Uterus (tissue), 4 donors: Measurements from ENCODE around the gene BACH1. TPM values are rescaled to one million over a fixed set of nuclear protein-coding genes. Genes with fewer than 3 reads are reported as not detected.

Source experiments
- DNase-seq, 2 donors: peaks; one replicate each; pipeline ENCODE4 v3.0.0-alpha.2; 2019 to 2020
- H3K27ac ChIP-seq, 2 donors: fragments of 200-600 bp; sonication (generic); 1 replicate in 1 of 2; 2 replicates in 1 of 2; pipeline ENCODE4 v1.5.1; 2016 to 2018
- H3K27me3 ChIP-seq, 2 donors: fragments of 200-600 bp; sonication (generic); one replicate each; pipeline ENCODE4 v1.5.1; 2018 to 2019; ENCODE audit warnings: control low read depth in 1 of 2
- H3K36me3 ChIP-seq, 2 donors: fragments of 200-600 bp; sonication (generic); one replicate each; pipeline ENCODE4 v1.5.1; 2019; ENCODE audit warnings: control low read depth in 1 of 2
- H3K4me1 ChIP-seq, 2 donors: fragments of 200-600 bp; sonication (generic); one replicate each; pipeline ENCODE4 v1.5.1; 2018 to 2019; ENCODE audit warnings: control low read depth in 1 of 2
- H3K4me3 ChIP-seq, 2 donors: fragments of 200-600 bp; sonication (generic); 1 replicate in 1 of 2; 2 replicates in 1 of 2; pipeline ENCODE4 v1.5.1; 2018 to 2019; ENCODE audit warnings: mild to moderate bottlenecking in 1 of 2
- H3K9me3 ChIP-seq, 2 donors: fragments of 200-600 bp; sonication (generic); one replicate each; pipeline ENCODE4 v1.5.1; 2019; ENCODE audit warnings: control low read depth in 1 of 2
- POLR2A ChIP-seq, 2 donors: fragments of 450-650 bp; IDR thresholded peaks; one replicate each; pipeline ENCODE4 v1.6.1; 2016; ENCODE audit warnings: antibody characterized with exemption in 2 of 2, mild to moderate bottlenecking in 1 of 2, moderate library complexity in 1 of 2
- intact Hi-C: fragments of 100-400 bp; cut with DNase I; formaldehyde crosslinking; loops from one replicate; pipeline ENCODE4 v1.15.1; 2023; ENCODE audit warnings: low total_unique reads
- total RNA-seq, 4 donors: library from RNA; depleted of rRNA in 3 of 4; stranded (reverse); fragments of >200 nt in 3 of 4; gene quantifications; one replicate each; pipeline versions ENCODE4 v1.1.0 to v1.2.4, GENCODE V29; 2014 to 2023
- TF ChIP-seq, protein P1 (sequence below), 4 experiments: fragments of 200-600 bp in 2 of 4; fragments of 450-650 bp in 2 of 4; sonication (generic) in 2 of 4; IDR thresholded peaks; one replicate each; pipeline ENCODE4 v1.5.1; 2016 to 2019; ENCODE audit warnings: antibody characterized with exemption in 4 of 4, mild to moderate bottlenecking in 2 of 4, moderate library complexity in 1 of 4
- donor health status: DM: yes; HTN: yes; CAD: no.

The BACH1 gene
- total RNA-seq, 4 donors from 2014 or later, result 52.9 to 107 (median 79.1) TPM

DNA sequence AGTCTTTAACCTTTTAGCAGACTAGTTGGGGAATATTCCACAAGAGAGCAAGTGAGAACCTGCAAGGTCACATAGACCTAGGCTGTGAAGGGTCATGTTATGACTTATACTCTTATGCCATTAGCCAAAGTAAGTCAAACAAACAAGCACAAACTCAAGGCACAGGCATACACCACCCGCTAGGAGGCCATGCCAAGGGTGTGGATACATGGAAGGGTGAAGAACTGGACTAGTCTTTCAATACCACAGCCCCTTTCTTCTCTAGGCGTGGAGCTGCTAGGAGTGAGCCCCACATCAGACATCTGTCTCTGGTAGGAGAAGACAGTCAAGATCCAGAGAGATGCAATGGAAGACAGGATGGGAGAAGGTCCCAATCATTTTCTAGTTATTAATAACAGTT is 68.6 kb downstream of the BACH1 start:
- intact Hi-C loops, result loop anchor here (10.0 kb wide), 1 partner anchor 73 kb away; the partner anchor contains the start of gene BACH1
- H3K27ac ChIP-seq, result no peak overlapping the region

DNA sequence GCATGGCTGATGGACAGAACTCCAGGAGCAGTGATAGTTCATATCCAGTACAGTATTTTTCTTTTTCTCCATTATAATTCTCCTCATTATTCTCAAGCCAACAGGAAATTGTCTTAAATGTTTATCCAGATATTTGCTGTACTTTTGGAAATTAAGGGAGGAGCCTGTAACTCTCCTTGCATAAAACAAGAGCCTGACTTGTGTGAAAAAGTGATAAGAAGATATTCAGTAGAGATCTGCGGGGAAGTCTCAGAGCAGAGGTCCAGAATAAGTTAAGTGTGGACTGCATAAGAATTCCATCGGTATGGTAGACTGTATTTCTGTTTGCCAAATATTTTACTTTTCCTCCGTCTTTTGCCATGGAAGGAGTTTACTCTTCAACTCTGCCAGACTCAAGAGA is 70.2 kb downstream of the BACH1 start:
- intact Hi-C loops, result loop anchor here (10.0 kb wide), 1 partner anchor 74 kb away; the partner anchor contains the start of gene BACH1
- no peak overlapping the region for H3K4me3 ChIP-seq

More for the DNA sequence above, 68.6 kb downstream of the BACH1 start:
- Histone ChIP-seq H3K36me3 (no peaks in the 10 kb centered on the region), H3K9me3 (no peaks in the 10 kb centered on the region), H3K4me1 (no peaks in the 10 kb centered on the region), H3K27me3 (no peaks in the 10 kb centered on the region), H3K4me3 (no peak overlapping the region)
- TF ChIP-seq, protein P1, sequence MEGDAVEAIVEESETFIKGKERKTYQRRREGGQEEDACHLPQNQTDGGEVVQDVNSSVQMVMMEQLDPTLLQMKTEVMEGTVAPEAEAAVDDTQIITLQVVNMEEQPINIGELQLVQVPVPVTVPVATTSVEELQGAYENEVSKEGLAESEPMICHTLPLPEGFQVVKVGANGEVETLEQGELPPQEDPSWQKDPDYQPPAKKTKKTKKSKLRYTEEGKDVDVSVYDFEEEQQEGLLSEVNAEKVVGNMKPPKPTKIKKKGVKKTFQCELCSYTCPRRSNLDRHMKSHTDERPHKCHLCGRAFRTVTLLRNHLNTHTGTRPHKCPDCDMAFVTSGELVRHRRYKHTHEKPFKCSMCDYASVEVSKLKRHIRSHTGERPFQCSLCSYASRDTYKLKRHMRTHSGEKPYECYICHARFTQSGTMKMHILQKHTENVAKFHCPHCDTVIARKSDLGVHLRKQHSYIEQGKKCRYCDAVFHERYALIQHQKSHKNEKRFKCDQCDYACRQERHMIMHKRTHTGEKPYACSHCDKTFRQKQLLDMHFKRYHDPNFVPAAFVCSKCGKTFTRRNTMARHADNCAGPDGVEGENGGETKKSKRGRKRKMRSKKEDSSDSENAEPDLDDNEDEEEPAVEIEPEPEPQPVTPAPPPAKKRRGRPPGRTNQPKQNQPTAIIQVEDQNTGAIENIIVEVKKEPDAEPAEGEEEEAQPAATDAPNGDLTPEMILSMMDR (IDR thresholded peaks at IDR 0.05), result no peak
- no peak for TF ChIP-seq POLR2A (IDR thresholded peaks at IDR 0.05)
- DNase-seq, result no peak

DNA sequence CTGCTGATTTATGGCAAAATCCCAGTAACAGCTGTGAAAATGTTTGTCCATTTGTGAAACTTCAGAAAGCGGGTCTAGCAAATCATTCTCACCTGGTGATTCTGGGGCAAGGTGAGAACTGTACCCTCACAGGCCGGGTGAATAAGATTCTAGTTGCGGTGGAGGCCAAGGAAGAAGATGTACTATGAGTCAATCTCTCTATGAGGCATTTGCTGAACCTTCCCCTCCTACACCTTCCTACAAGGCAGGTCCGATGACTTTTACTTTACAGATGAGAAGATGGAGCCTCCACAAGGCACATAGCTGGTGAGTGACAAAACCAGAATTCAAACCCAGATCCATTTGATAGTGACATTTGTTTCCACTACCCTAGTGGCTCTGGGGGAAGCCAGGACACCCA is 72.7 kb downstream of the BACH1 start:
- DNase-seq, result no peak
- Histone ChIP-seq H3K4me1 (no peaks in the 10 kb centered on the region), H3K9me3 (no peaks in the 10 kb centered on the region), H3K27ac (no peak overlapping the region), H3K27me3 (no peaks in the 10 kb centered on the region), H3K36me3 (no peaks in the 10 kb centered on the region), H3K4me3 (no peak overlapping the region)
- intact Hi-C loops, result loop anchor here (2.0 to 5.0 kb wide), 2 partner anchors 209 to 279 kb away; no protein-coding TSS in a partner anchor
- TF ChIP-seq, protein P1 (IDR thresholded peaks at IDR 0.05), result no peak
- TF ChIP-seq POLR2A (IDR thresholded peaks at IDR 0.05), result no peak

More for the DNA sequence above, 70.2 kb downstream of the BACH1 start:
- H3K27me3 ChIP-seq, result no peaks in the 10 kb centered on the region
- H3K36me3 ChIP-seq, result no peaks in the 10 kb centered on the region
- TF ChIP-seq, protein P1 (IDR thresholded peaks at IDR 0.05), result no peak
- TF ChIP-seq POLR2A (IDR thresholded peaks at IDR 0.05), result no peak
- H3K27ac ChIP-seq, result no peak overlapping the region
- H3K9me3 ChIP-seq, result no peaks in the 10 kb centered on the region
- DNase-seq, result no peak
- no peaks in the 10 kb centered on the region for H3K4me1 ChIP-seq

DNA sequence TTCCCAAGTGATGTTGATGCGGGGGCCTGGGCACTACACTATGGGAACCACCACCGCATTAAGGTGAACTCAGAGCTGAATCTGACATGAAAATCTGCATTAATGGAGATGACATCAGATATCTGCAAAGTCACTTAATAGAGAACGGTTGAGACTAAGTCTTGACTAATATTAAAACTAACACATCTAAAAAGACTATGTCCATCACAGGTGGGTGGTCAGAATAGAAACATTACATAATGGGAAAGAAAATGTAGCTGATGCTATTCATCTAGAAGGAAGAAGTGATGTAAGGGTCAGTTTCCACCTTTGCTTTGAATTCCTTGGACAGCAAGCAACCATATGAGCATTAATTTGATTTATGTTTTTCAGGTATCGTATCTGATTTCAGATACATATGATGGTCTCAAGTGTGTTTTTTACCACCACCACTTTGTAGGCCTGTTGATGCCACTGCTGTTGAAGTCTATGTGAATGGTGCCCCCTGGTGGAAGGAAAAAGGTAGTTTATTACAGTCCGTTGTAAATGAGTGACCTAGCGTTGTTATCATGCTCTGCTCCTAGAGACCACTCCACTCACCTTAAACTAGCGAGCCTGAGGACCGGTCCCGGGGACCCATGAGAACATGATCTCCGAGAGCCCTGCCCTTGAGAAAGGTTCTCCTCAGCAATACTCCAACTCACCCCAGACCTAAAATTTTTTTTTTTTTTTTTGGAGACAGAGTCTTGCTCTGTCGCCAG is 73.5 kb downstream of the BACH1 start:
- no peaks in the 10 kb centered on the region for H3K9me3 ChIP-seq
- no peak overlapping the region for H3K4me3 ChIP-seq
- TF ChIP-seq, protein P1 (IDR thresholded peaks at IDR 0.05), result peak; percentile 71 to 87 (median 78)
- no peak for TF ChIP-seq POLR2A (IDR thresholded peaks at IDR 0.05)
- intact Hi-C loops, result loop anchor here (5.0 kb wide), 1 partner anchor 280 kb away; no protein-coding TSS in a partner anchor
- DNase-seq, result peak; percentile 33 to 74
- H3K27me3 ChIP-seq, result no peaks in the 10 kb centered on the region
- H3K4me1 ChIP-seq, result no peaks in the 10 kb centered on the region
- H3K36me3 ChIP-seq, result no peaks in the 10 kb centered on the region
- no peak overlapping the region for H3K27ac ChIP-seq

DNA sequence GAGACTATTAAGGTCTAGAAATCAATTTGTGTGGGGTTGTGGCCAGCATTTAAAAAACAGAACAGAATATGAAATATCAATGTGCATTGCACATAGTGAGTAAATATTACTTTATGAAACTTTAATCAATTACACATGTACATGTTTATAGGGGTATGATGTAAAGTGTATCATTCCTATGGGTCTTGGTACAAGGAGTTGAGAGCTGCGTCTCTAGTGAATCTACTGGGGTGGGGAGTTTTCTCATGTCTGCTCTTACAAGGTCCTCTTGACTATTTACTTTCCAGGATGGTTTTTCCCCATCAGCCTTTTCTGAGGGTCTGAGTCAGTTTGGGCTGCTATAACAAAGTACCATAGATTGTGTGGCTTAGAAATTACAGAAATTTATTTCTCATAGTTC is 75.8 kb downstream of the BACH1 start:
- Histone ChIP-seq H3K4me1 (no peaks in the 10 kb centered on the region), H3K9me3 (no peaks in the 10 kb centered on the region), H3K4me3 (no peak overlapping the region), H3K27me3 (no peaks in the 10 kb centered on the region), H3K27ac (no peak overlapping the region), H3K36me3 (no peaks in the 10 kb centered on the region)
- no peak for TF ChIP-seq POLR2A (IDR thresholded peaks at IDR 0.05)
- TF ChIP-seq, protein P1 (IDR thresholded peaks at IDR 0.05), result no peak
- intact Hi-C loops, result loop anchor here (5.0 kb wide), 1 partner anchor 282 kb away; no protein-coding TSS in a partner anchor
- no peak for DNase-seq
